WTC11 (cell line): ENCODE results near the gene SNHG17. TPM values are rescaled to one million over a fixed set of nuclear protein-coding genes. Genes with fewer than 3 reads are reported as not detected.

ENCODE experiments used
- CBFB ChIP-seq: sonication (generic); formaldehyde crosslinking; IDR thresholded peaks from 2 replicates; pipeline ENCODE4 v1.8.1; 2022; ENCODE audit warnings: mild to moderate bottlenecking, low read depth, missing genetic modification reagents
- ESRRA ChIP-seq: sonication (generic); formaldehyde crosslinking; IDR thresholded peaks from 2 replicates; pipeline ENCODE4 v1.8.1; 2022; ENCODE audit warnings: mild to moderate bottlenecking, missing genetic modification reagents, borderline replicate concordance
- FOXJ3 ChIP-seq: sonication (generic); formaldehyde crosslinking; IDR thresholded peaks from 2 replicates; pipeline ENCODE4 v1.9.0; 2021; ENCODE audit warnings: missing genetic modification reagents, mild to moderate bottlenecking, borderline replicate concordance
- GRHL2 ChIP-seq: fragments of 250-450 bp; sonication (Bioruptor Pico); IDR thresholded peaks from 2 replicates; pipeline ENCODE4 v1.8.0; 2022; ENCODE audit warnings: mild to moderate bottlenecking, moderate library complexity; ENCODE audit not compliant: insufficient replicate concordance, severe bottlenecking
- JAZF1 ChIP-seq: fragments of 250-450 bp; sonication (Bioruptor Pico); IDR thresholded peaks from 2 replicates; pipeline ENCODE4 v1.9.0; 2021; ENCODE audit warnings: moderate library complexity, mild to moderate bottlenecking, inconsistent platforms
- JUN ChIP-seq: sonication (generic); formaldehyde crosslinking; IDR thresholded peaks from 2 replicates; pipeline ENCODE4 v1.8.0; 2023; ENCODE audit warnings: mild to moderate bottlenecking, missing genetic modification reagents
- MXD4 ChIP-seq: fragments of 250-450 bp; sonication (Bioruptor Pico); IDR thresholded peaks from 2 replicates; pipeline ENCODE4 v1.8.0; 2021; ENCODE audit warnings: mild to moderate bottlenecking, moderate library complexity, borderline replicate concordance
- NFE2L1 ChIP-seq: sonication (generic); formaldehyde crosslinking; IDR thresholded peaks from 2 replicates; pipeline ENCODE4 v1.8.1; 2023; ENCODE audit warnings: missing genetic modification reagents
- NR1H2 ChIP-seq: sonication (generic); formaldehyde crosslinking; IDR thresholded peaks from 2 replicates; pipeline ENCODE4 v1.9.0; 2021; ENCODE audit warnings: mild to moderate bottlenecking, moderate library complexity, missing genetic modification reagents
- RELA ChIP-seq: sonication (generic); formaldehyde crosslinking; IDR thresholded peaks from 2 replicates; pipeline ENCODE4 v1.8.1; 2022; ENCODE audit warnings: missing genetic modification reagents, mild to moderate bottlenecking, borderline replicate concordance
- SMAD3 ChIP-seq: sonication (generic); formaldehyde crosslinking; IDR thresholded peaks from 2 replicates; pipeline ENCODE4 v1.8.0; 2022; ENCODE audit warnings: missing genetic modification reagents, mild to moderate bottlenecking, borderline replicate concordance
- SMAD4 ChIP-seq: sonication (generic); formaldehyde crosslinking; IDR thresholded peaks from 2 replicates; pipeline ENCODE4 v1.8.0; 2022; ENCODE audit warnings: mild to moderate bottlenecking, missing genetic modification reagents
- SOX15 ChIP-seq: fragments of 250-450 bp; sonication (Bioruptor Pico); IDR thresholded peaks from 2 replicates; pipeline ENCODE4 v1.9.0; 2021; ENCODE audit warnings: mild to moderate bottlenecking
- TCF7 ChIP-seq: sonication (generic); formaldehyde crosslinking; IDR thresholded peaks from 2 replicates; pipeline ENCODE4 v1.8.0; 2022; ENCODE audit warnings: mild to moderate bottlenecking, low read depth, missing genetic modification reagents, moderate library complexity
- TEAD1 ChIP-seq: sonication (generic); formaldehyde crosslinking; IDR thresholded peaks from 2 replicates; pipeline ENCODE4 v1.8.0; 2022; ENCODE audit warnings: mild to moderate bottlenecking, missing genetic modification reagents
- TP53 ChIP-seq: sonication (generic); formaldehyde crosslinking; IDR thresholded peaks from 2 replicates; pipeline ENCODE4 v1.8.1; 2023; ENCODE audit warnings: mild to moderate bottlenecking, missing genetic modification reagents
- ZNF121 ChIP-seq: sonication (generic); formaldehyde crosslinking; IDR thresholded peaks from 2 replicates; pipeline ENCODE4 v1.8.0; 2023; ENCODE audit warnings: missing genetic modification reagents
- ZNF138 ChIP-seq: sonication (generic); formaldehyde crosslinking; conservative IDR thresholded peaks from 2 replicates; pipeline ENCODE4 v1.8.1; 2022; ENCODE audit warnings: mild to moderate bottlenecking, moderate library complexity, missing genetic modification reagents
- ZNF232 ChIP-seq: sonication (generic); formaldehyde crosslinking; IDR thresholded peaks from 2 replicates; pipeline ENCODE4 v1.8.0; 2022; ENCODE audit warnings: mild to moderate bottlenecking, missing genetic modification reagents
- ZNF423 ChIP-seq: fragments of 250-450 bp; sonication (Bioruptor Pico); IDR thresholded peaks from 2 replicates; pipeline ENCODE4 v2.1.2; 2022; ENCODE audit warnings: mild to moderate bottlenecking, moderate library complexity
- ZNF671 ChIP-seq: fragments of 250-450 bp; sonication (Bioruptor Pico); IDR thresholded peaks from 2 replicates; pipeline ENCODE4 v1.8.0; 2021; ENCODE audit warnings: mild to moderate bottlenecking
- total RNA-seq: library from RNA; stranded (reverse); gene quantifications from 3 replicates; pipeline ENCODE4 v1.2.3, GENCODE V29; 2021
- TF ChIP-seq, protein P1 (sequence below): sonication (generic); formaldehyde crosslinking; IDR thresholded peaks from 2 replicates; pipeline ENCODE4 v1.8.0; 2022; ENCODE audit warnings: mild to moderate bottlenecking, missing genetic modification reagents
- TF ChIP-seq, protein P2 (sequence below): sonication (generic); formaldehyde crosslinking; IDR thresholded peaks from 2 replicates; pipeline ENCODE4 v1.8.0; 2023; ENCODE audit warnings: missing genetic modification reagents, mild to moderate bottlenecking, borderline replicate concordance
- TF ChIP-seq, protein P3 (sequence below): sonication (generic); formaldehyde crosslinking; IDR thresholded peaks from 2 replicates; pipeline ENCODE4 v1.8.1; 2023; ENCODE audit warnings: mild to moderate bottlenecking, missing genetic modification reagents, moderate library complexity
- TF ChIP-seq, protein P4 (sequence below): sonication (generic); formaldehyde crosslinking; IDR thresholded peaks from 2 replicates; pipeline ENCODE4 v1.8.1; 2023; ENCODE audit warnings: mild to moderate bottlenecking, moderate library complexity, missing genetic modification reagents
- TF ChIP-seq, protein P5 (sequence below): fragments of 250-450 bp; sonication (Bioruptor Pico); IDR thresholded peaks from 2 replicates; pipeline ENCODE4 v1.9.0; 2021; ENCODE audit warnings: mild to moderate bottlenecking
- TF ChIP-seq, protein P6 (sequence below): sonication (generic); formaldehyde crosslinking; IDR thresholded peaks from 2 replicates; pipeline ENCODE4 v1.8.1; 2023; ENCODE audit warnings: mild to moderate bottlenecking, missing genetic modification reagents, moderate library complexity

The SNHG17 gene
- total RNA-seq, 1 experiment from 2014 or later = 71.6 TPM

DNA sequence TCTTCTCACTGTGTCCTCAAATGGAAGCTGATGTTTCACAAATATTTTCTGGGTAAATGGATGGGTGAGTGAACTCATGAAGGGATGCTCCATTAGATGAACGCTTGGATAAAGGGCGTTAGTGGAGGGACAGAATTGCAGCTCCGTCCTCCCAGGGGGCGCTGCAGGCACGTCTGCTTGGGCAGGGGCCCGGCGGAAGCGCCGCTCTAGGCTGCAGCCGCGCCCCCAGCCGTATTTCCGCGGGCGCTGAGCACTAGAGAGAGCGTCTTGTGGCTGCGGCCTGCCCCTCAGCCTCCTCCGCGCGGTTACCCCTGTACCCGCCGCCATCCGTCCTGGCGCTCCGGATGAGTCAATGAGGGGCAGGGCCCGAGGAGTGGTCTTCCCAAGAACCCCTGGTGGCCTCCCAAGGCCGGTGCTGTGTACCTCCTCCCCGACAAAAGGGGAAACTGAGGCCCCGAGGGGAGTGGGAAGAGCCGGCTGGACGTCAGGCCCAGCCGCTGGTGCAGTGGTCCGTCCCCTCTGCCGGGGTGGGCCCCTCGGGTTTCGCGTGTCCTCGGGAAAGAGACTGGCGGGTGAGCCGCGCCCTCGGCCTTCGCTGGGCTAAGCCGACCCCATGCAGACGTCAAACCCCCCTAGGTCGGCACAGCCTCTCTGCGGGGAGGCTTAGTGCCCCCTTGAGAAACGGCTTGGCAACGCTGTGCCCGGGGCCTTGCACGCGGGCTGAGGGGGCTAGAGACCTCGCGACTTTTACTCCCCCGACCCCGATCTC, 11.5 kb upstream of the SNHG17 start (continued):
- TF ChIP-seq ZNF423 (no peak), JUN (CRISPR knock-in tag) (no peak), ZNF138 (CRISPR knock-in tag) (no peak), JAZF1 (no peak), ESRRA (CRISPR knock-in tag) (no peak), GRHL2 (CRISPR knock-in tag) (no peak), TEAD1 (0 out of 2 replicates have a peak, but pooled peaks have one; percentile 67), FOXJ3 (CRISPR knock-in tag) (no peak), TCF7 (CRISPR knock-in tag) (no peak), TP53 (no peak), SOX15 (CRISPR knock-in tag) (no peak), CBFB (CRISPR knock-in tag) (no peak), ZNF671 (CRISPR knock-in tag) (no peak), RELA (no peak), MXD4 (no peak), ZNF121 (CRISPR knock-in tag) (no peak), NFE2L1 (CRISPR knock-in tag) (no peak), NR1H2 (CRISPR knock-in tag) (no peak), SMAD4 (CRISPR knock-in tag) (no peak), SMAD3 (CRISPR knock-in tag) (0 out of 2 replicates have a peak, but pooled peaks have one; percentile 68), ZNF232 (CRISPR knock-in tag) (peak; percentile 83; the same call in 1 of the 2 replicates)
- TF ChIP-seq, protein P1, sequence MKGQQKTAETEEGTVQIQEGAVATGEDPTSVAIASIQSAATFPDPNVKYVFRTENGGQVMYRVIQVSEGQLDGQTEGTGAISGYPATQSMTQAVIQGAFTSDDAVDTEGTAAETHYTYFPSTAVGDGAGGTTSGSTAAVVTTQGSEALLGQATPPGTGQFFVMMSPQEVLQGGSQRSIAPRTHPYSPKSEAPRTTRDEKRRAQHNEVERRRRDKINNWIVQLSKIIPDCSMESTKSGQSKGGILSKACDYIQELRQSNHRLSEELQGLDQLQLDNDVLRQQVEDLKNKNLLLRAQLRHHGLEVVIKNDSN (CRISPR knock-in tag) = no peak
- TF ChIP-seq, protein P2, sequence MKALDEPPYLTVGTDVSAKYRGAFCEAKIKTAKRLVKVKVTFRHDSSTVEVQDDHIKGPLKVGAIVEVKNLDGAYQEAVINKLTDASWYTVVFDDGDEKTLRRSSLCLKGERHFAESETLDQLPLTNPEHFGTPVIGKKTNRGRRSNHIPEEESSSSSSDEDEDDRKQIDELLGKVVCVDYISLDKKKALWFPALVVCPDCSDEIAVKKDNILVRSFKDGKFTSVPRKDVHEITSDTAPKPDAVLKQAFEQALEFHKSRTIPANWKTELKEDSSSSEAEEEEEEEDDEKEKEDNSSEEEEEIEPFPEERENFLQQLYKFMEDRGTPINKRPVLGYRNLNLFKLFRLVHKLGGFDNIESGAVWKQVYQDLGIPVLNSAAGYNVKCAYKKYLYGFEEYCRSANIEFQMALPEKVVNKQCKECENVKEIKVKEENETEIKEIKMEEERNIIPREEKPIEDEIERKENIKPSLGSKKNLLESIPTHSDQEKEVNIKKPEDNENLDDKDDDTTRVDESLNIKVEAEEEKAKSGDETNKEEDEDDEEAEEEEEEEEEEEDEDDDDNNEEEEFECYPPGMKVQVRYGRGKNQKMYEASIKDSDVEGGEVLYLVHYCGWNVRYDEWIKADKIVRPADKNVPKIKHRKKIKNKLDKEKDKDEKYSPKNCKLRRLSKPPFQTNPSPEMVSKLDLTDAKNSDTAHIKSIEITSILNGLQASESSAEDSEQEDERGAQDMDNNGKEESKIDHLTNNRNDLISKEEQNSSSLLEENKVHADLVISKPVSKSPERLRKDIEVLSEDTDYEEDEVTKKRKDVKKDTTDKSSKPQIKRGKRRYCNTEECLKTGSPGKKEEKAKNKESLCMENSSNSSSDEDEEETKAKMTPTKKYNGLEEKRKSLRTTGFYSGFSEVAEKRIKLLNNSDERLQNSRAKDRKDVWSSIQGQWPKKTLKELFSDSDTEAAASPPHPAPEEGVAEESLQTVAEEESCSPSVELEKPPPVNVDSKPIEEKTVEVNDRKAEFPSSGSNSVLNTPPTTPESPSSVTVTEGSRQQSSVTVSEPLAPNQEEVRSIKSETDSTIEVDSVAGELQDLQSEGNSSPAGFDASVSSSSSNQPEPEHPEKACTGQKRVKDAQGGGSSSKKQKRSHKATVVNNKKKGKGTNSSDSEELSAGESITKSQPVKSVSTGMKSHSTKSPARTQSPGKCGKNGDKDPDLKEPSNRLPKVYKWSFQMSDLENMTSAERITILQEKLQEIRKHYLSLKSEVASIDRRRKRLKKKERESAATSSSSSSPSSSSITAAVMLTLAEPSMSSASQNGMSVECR (CRISPR knock-in tag) = peak; percentile 94
- TF ChIP-seq, protein P3, sequence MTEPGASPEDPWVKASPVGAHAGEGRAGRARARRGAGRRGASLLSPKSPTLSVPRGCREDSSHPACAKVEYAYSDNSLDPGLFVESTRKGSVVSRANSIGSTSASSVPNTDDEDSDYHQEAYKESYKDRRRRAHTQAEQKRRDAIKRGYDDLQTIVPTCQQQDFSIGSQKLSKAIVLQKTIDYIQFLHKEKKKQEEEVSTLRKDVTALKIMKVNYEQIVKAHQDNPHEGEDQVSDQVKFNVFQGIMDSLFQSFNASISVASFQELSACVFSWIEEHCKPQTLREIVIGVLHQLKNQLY (CRISPR knock-in tag) = no peak
- TF ChIP-seq, protein P4, sequence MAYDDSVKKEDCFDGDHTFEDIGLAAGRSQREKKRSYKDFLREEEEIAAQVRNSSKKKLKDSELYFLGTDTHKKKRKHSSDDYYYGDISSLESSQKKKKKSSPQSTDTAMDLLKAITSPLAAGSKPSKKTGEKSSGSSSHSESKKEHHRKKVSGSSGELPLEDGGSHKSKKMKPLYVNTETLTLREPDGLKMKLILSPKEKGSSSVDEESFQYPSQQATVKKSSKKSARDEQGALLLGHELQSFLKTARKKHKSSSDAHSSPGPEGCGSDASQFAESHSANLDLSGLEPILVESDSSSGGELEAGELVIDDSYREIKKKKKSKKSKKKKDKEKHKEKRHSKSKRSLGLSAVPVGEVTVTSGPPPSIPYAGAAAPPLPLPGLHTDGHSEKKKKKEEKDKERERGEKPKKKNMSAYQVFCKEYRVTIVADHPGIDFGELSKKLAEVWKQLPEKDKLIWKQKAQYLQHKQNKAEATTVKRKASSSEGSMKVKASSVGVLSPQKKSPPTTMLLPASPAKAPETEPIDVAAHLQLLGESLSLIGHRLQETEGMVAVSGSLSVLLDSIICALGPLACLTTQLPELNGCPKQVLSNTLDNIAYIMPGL (CRISPR knock-in tag) = peak; percentile 87
- TF ChIP-seq, protein P5, sequence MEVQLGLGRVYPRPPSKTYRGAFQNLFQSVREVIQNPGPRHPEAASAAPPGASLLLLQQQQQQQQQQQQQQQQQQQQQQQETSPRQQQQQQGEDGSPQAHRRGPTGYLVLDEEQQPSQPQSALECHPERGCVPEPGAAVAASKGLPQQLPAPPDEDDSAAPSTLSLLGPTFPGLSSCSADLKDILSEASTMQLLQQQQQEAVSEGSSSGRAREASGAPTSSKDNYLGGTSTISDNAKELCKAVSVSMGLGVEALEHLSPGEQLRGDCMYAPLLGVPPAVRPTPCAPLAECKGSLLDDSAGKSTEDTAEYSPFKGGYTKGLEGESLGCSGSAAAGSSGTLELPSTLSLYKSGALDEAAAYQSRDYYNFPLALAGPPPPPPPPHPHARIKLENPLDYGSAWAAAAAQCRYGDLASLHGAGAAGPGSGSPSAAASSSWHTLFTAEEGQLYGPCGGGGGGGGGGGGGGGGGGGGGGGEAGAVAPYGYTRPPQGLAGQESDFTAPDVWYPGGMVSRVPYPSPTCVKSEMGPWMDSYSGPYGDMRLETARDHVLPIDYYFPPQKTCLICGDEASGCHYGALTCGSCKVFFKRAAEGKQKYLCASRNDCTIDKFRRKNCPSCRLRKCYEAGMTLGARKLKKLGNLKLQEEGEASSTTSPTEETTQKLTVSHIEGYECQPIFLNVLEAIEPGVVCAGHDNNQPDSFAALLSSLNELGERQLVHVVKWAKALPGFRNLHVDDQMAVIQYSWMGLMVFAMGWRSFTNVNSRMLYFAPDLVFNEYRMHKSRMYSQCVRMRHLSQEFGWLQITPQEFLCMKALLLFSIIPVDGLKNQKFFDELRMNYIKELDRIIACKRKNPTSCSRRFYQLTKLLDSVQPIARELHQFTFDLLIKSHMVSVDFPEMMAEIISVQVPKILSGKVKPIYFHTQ = no peak
- TF ChIP-seq, protein P6, sequence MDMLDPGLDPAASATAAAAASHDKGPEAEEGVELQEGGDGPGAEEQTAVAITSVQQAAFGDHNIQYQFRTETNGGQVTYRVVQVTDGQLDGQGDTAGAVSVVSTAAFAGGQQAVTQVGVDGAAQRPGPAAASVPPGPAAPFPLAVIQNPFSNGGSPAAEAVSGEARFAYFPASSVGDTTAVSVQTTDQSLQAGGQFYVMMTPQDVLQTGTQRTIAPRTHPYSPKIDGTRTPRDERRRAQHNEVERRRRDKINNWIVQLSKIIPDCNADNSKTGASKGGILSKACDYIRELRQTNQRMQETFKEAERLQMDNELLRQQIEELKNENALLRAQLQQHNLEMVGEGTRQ = no peak
